ENCODE results near the gene ZNF701. TPM values are rescaled to one million over a fixed set of nuclear protein-coding genes. Genes with fewer than 3 reads are reported as not detected.

The ZNF701 gene
- 17.0 TPM for total RNA-seq (2013)
- polyA plus RNA-seq (1 to 10 TPM; 4.8 to 8.2 (median 5.6) TPM), polyA minus RNA-seq (7.9 and 10.5 TPM in 2 replicates), total RNA-seq (4.5 to 19.4 (median 10.6) reads per million in 11 experiments)

DNA sequence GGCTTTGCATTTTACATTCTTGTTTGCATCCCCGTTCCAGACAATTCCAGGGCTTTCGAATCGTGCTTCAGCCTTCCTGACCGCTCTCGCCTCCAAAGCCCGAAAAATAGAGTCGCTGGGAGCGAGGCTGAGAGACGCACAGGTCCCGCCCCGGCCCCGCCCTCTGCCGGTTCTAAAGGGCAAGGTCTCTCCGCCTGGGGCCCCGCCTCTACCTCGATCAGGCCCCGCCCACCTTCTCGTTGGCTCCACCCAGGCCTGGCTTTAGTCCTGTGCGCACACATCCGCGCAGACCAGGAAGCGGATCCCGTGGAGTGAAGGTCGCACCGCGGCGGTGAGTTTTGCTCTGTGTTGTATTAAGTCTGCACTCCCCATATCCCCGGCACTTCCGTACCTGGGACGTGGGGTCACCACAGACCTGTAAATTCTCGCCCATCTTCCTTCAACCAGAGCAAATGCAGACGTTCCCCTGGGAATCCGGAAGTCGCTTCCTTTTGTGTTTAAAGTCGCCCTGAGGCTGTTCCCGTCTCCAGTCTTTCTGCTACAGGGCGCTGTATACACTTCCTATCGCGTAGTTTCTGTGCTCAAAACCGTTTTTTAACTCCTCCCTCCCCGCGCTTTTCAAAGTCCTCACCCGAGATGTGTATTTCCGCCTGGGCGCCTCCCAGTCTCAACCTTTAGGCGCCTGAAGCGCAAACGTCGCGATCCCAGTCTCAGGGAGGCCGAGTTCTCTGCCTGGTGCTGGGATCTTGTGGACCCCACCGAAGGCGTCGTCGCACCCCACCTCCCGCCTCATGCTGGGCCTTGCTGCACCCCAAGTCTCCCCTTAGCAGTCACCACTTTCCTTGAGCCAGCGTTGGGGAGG lies at the start of gene ZNF701:
Gene ZNF701 (plus strand): TSS at position 288 of the 862 bp plus-strand sequence. CDS start 3,861 bp downstream, outside the sequence.
- TF ChIP-seq, protein P1, sequence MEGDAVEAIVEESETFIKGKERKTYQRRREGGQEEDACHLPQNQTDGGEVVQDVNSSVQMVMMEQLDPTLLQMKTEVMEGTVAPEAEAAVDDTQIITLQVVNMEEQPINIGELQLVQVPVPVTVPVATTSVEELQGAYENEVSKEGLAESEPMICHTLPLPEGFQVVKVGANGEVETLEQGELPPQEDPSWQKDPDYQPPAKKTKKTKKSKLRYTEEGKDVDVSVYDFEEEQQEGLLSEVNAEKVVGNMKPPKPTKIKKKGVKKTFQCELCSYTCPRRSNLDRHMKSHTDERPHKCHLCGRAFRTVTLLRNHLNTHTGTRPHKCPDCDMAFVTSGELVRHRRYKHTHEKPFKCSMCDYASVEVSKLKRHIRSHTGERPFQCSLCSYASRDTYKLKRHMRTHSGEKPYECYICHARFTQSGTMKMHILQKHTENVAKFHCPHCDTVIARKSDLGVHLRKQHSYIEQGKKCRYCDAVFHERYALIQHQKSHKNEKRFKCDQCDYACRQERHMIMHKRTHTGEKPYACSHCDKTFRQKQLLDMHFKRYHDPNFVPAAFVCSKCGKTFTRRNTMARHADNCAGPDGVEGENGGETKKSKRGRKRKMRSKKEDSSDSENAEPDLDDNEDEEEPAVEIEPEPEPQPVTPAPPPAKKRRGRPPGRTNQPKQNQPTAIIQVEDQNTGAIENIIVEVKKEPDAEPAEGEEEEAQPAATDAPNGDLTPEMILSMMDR (IDR thresholded peaks at IDR 0.05): peak; percentile 51
- Mint-ChIP-seq H3K27me3 (ENCODE audit: low read depth in 3 of 3) (peaks cover 0 to 1% (median 0%) of the 10 kb centered on the region in 3 donors), H3K4me3 (peak within 1 kb of the TSS; percentile 96), H3K27ac (peak within 1 kb of the TSS; percentile 92 to 97 (median 96)), H3K9me3 (peaks cover 40 to 95% (median 88%) of the 10 kb centered on the region in 7 donors), H3K4me1 (peaks cover 16% of the 10 kb centered on the region), H3K36me3 (peaks cover 34 to 44% of the 10 kb centered on the region in 2 donors)
- peak within 1 kb of the TSS; percentile 95 for H3K4me2 ChIP-seq (replicated peaks; ENCODE audit: extremely low read depth, low read length, poor library complexity, severe bottlenecking)
- H2AFZ ChIP-seq (ENCODE audit: insufficient read depth, low read depth, low read length, poor library complexity, severe bottlenecking): peak within 1 kb of the TSS; percentile 81
- H4K20me1 ChIP-seq (ENCODE audit: insufficient read depth, low read length): no peaks in the 10 kb centered on the region
- peak; percentile 89 to 91 (median 89) for DNase-seq
- peaks cover 42% of the 10 kb centered on the region for H3K79me2 ChIP-seq (ENCODE audit: insufficient read depth, low read length)
- H3K9ac ChIP-seq (ENCODE audit: insufficient read depth, low read length, poor library complexity, severe bottlenecking): peak within 1 kb of the TSS; percentile 89
- intact Hi-C loops (cut with micrococcal nuclease): loop anchor here (1.0 to 5.0 kb wide), 3 partner anchors 43 to 69 kb away; partner anchors contain the start of genes ZNF808 (in 2 of the 2) and ZNF83 (in 1 of the 2)
- H3K27me3 ChIP-seq (ENCODE audit: control insufficient read depth in 2 of 2, insufficient read depth in 2 of 2, low read length in 2 of 2): no peaks in the 10 kb centered on the region
- peak within 1 kb of the TSS; percentile 83 to 95 for H3K27ac ChIP-seq (ENCODE audit: low read depth in 1 of 2, low read length in 2 of 2)
- WGBS (ENCODE audit: insufficient coverage): under 1% methylated on average over 48 of the region's 57 CpGs
- H3K36me3 ChIP-seq (replicated peaks in 1 of 2; ENCODE audit: control insufficient read depth in 1 of 2, insufficient read depth in 2 of 2, low read length in 2 of 2): peaks cover 26 to 38% of the 10 kb centered on the region in 2 donors
- H3K4me1 ChIP-seq (ENCODE audit: control insufficient read depth in 1 of 2, insufficient read depth in 2 of 2, low read length in 2 of 2): peaks cover 11 to 13% of the 10 kb centered on the region in 2 donors
- H3K9me3 ChIP-seq (replicated peaks in 1 of 2; ENCODE audit: control insufficient read depth in 1 of 2, insufficient read depth in 1 of 2, low read length in 2 of 2): peaks cover 75 to 77% of the 10 kb centered on the region in 2 donors
- H3K4me3 ChIP-seq (replicated peaks in 1 of 3; ENCODE audit: low read depth in 2 of 3, low read length in 3 of 3): peak within 1 kb of the TSS; percentile 73 to 99 (median 92)

DNA sequence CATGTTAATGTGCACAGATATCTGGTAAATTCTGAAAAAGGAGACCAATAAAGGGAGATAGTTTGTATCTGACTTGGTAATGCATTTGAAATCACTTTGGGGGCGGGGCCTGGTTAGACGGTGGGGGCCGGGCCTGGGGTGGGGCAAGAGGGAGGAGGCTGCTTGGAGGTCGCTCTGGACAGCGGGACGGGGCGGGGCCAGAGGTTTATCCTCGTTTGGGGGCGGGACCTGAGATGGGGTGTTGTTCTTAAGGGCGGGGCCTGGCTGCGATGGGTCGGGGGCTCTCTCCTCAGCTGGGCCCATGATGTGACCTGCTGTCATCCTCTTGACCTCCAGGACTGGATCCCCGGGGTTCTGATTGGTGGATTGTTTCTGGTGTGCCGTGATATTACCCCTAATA lies 47.5 kb upstream of the ZNF701 start:
- Histone ChIP-seq H3K27me3 (ENCODE audit: control insufficient read depth in 2 of 2, insufficient read depth in 2 of 2, low read length in 2 of 2) (no peaks in the 10 kb centered on the region), H3K4me3 (replicated peaks in 1 of 3; ENCODE audit: low read depth in 2 of 3, low read length in 3 of 3) (no peak overlapping the region), H3K36me3 (replicated peaks in 1 of 2; ENCODE audit: control insufficient read depth in 1 of 2, insufficient read depth in 2 of 2, low read length in 2 of 2) (no peaks in the 10 kb centered on the region), H3K9me3 (replicated peaks in 1 of 2; ENCODE audit: control insufficient read depth in 1 of 2, insufficient read depth in 1 of 2, low read length in 2 of 2) (peaks cover 71 to 84% of the 10 kb centered on the region in 2 donors), H3K79me2 (ENCODE audit: insufficient read depth, low read length) (peaks cover under 1% of the 10 kb centered on the region), H2AFZ (ENCODE audit: insufficient read depth, low read depth, low read length, poor library complexity, severe bottlenecking) (no peak overlapping the region), H3K9ac (ENCODE audit: insufficient read depth, low read length, poor library complexity, severe bottlenecking) (no peak overlapping the region), H4K20me1 (ENCODE audit: insufficient read depth, low read length) (no peaks in the 10 kb centered on the region), H3K4me2 (replicated peaks; ENCODE audit: extremely low read depth, low read length, poor library complexity, severe bottlenecking) (no peak overlapping the region), H3K4me1 (ENCODE audit: control insufficient read depth in 1 of 2, insufficient read depth in 2 of 2, low read length in 2 of 2) (peaks cover 5 to 7% of the 10 kb centered on the region in 2 donors), H3K27ac (ENCODE audit: low read depth in 1 of 2, low read length in 2 of 2) (no peak overlapping the region)
- peaks cover 5% of the 10 kb centered on the region for H3K4me1 Mint-ChIP-seq
- peaks cover 44 to 95% (median 84%) of the 10 kb centered on the region in 7 donors for H3K9me3 Mint-ChIP-seq
- 93% methylated on average over 6 of the region's 14 CpGs for WGBS (ENCODE audit: insufficient coverage)
- intact Hi-C loops (cut with micrococcal nuclease): no loop called here
- DNase-seq: no peak
- TF ChIP-seq, protein P1 (IDR thresholded peaks at IDR 0.05): no peak
- peaks cover 0 to 4% (median 1%) of the 10 kb centered on the region in 3 donors for H3K27me3 Mint-ChIP-seq (ENCODE audit: low read depth in 3 of 3)
- H3K4me3 Mint-ChIP-seq: no peak overlapping the region
- no peak overlapping the region for H3K27ac Mint-ChIP-seq
- H3K36me3 Mint-ChIP-seq: no peaks in the 10 kb centered on the region

All from CD14-positive monocyte (primary cell).